HG03095 (cell line): Measurements from ENCODE around the gene DDTL.
"Not testable (repeated sequence)": the region's sequence is repeated elsewhere in the genome, so short reads cannot be mapped to it uniquely, and the experiment has no call there.

Experiments used
- ATAC-seq: cut with Tn5 transposase; IDR thresholded peaks from one replicate; pipeline ENCODE4 v1.9.1; 2021; ENCODE audit warnings: moderate library complexity; ENCODE audit not compliant: unreplicated experiment

Gene DDTL

GRCh38 chr22:23966568-23966967 is at the start of gene DDTL:
DDTL (plus strand) TSS chr22:23966888; CDS start chr22:23966915, 27 bp downstream.
- peak; percentile 82 for ATAC-seq

- ATAC-seq, result not testable (repeated sequence)
Measured at GRCh38 chr22:23920267-23920611, 46.4 kb upstream of the DDTL start.

- not testable (repeated sequence) for ATAC-seq
Measured at GRCh38 chr22:23921586-23922201, 45.0 kb upstream of the DDTL start.

GRCh38 chr22:23922921-23923320 is 43.8 kb upstream of the DDTL start:
- no peak for ATAC-seq

GRCh38 chr22:23925020-23925606 is 41.6 kb upstream of the DDTL start:
- ATAC-seq, result no peak

GRCh38 chr22:23926561-23926960 is 40.1 kb upstream of the DDTL start:
- ATAC-seq, result no peak

- no peak for ATAC-seq
Measured at GRCh38 chr22:23938328-23939016, 28.2 kb upstream of the DDTL start.

GRCh38 chr22:23939017-23939357 is 27.7 kb upstream of the DDTL start:
- no peak for ATAC-seq

- not testable (repeated sequence) for ATAC-seq
Measured at GRCh38 chr22:23940166-23940565, 26.5 kb upstream of the DDTL start.

GRCh38 chr22:23947391-23947790 is 19.3 kb upstream of the DDTL start:
- not testable (repeated sequence) for ATAC-seq

- not testable (repeated sequence) for ATAC-seq
Measured at GRCh38 chr22:23949764-23950163, 16.9 kb upstream of the DDTL start.

- not testable (repeated sequence) for ATAC-seq
Measured at GRCh38 chr22:23951383-23951782, 15.3 kb upstream of the DDTL start.

GRCh38 chr22:23952794-23953405 is 13.8 kb upstream of the DDTL start:
- not testable (repeated sequence) for ATAC-seq

- ATAC-seq, result not testable (repeated sequence)
Measured at GRCh38 chr22:23953485-23953884, 13.2 kb upstream of the DDTL start.

GRCh38 chr22:23954193-23954990 is 12.3 kb upstream of the DDTL start:
- not testable (repeated sequence) for ATAC-seq

GRCh38 chr22:23954991-23955305 is 11.7 kb upstream of the DDTL start:
- not testable (repeated sequence) for ATAC-seq

- ATAC-seq, result not testable (repeated sequence)
Measured at GRCh38 chr22:23955886-23956285, 10.8 kb upstream of the DDTL start.

GRCh38 chr22:23956301-23956900 is 10.3 kb upstream of the DDTL start:
- not testable (repeated sequence) for ATAC-seq

- not testable (repeated sequence) for ATAC-seq
Measured at GRCh38 chr22:23961084-23961771, 5.5 kb upstream of the DDTL start, which contains the start of gene GSTT2B. GSTT2B (minus strand) TSS chr22:23961195; CDS start chr22:23961131, 64 bp downstream.

- ATAC-seq, result peak; percentile 35
Measured at GRCh38 chr22:23966094-23966493, 594 bp upstream of the DDTL start.
